GM21515 (cell line): ENCODE measurements around the gene C4A.
"Not testable (repeated sequence)": the region's sequence is repeated elsewhere in the genome, so short reads cannot be mapped to it uniquely, and the experiment has no call there.

Experiments
- ATAC-seq: cut with Tn5 transposase; IDR thresholded peaks from one replicate; pipeline ENCODE4 v1.9.1; 2021; ENCODE audit not compliant: unreplicated experiment

The C4A gene

DNA sequence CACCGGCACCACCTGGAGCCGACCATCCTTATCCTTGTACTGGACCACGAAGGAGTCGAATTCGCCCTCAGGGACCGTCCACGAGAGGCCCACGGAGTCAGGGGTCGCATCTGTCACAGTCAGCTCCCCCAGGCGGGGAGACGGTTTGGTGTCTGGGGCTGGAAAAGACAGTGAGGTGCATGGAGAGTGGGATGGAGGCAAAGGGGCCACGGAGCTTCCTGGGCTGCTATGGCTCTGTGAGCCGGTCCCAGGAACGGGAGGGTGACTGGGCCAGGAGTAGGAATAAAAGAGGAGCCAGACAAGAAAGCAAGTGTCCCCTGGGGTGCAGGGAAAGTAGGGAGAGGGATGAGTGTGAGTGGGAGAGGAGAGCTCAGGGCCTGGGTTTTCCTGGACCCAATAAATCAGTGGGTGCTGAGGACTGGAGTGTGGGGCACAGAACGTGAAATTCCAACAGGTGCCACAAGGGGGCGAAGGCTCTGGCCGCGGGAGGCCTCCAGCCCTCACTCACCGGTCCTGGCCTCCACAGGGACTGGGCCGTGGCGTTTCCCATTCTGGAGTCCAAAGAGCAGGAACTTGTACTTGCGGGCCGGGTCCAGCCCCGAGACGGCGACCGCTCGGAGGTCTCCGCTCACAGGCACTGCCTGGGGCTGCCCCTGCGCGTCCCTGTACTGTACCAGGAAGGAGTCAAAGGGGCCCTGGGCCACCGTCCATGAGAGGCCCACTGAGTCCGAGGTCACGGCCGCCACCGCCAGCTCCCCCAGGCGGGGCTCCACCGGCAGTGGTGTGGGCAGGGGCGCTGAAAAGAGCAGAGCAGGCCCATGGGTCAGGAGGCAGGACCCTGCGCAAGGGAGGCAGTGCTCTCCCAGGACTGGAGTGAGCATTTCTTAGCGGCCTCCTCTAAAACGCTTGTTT, 66.3 kb downstream of the C4A start:
- ATAC-seq: no peak

DNA sequence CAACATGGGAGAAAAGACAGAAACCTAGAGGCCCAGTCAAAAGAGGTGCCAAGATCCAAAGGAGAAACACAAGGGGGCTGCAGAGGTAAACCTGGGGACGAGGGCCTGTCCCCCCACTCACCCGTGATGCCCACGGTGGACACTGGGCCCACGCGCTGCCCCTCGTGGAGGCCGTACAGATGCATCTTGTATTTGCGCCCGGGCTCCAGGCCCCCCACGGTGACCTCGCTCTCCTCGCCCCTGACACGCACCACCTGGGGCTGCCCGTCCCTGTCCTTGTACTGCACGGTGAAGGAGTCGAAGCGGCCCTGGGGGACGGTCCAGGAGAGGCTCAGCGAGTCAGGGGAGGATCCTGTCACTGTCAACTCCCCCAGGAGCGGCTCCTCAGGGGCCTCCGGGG, 67.3 kb downstream of the C4A start:
- not testable (repeated sequence) for ATAC-seq

DNA sequence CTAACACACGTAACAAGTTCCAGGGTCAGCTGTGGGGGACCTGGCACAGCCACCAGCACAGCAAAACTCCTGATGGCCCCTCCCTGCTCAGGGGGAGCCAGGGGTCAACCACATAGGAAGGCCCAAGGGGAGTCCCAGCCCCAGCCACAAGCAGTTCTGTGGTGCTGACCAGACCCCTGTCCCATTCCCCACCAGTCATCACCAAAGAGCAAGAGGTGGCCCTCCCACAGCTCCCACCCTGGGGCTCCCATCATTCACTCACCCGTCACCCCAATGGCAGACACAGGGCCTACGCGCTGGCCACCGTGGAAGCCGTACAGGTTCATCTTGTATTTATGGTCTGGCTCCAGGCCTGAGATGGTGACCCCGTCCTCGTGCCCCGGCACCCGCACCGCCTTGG, 67.9 kb downstream of the C4A start:
- ATAC-seq: not testable (repeated sequence)

DNA sequence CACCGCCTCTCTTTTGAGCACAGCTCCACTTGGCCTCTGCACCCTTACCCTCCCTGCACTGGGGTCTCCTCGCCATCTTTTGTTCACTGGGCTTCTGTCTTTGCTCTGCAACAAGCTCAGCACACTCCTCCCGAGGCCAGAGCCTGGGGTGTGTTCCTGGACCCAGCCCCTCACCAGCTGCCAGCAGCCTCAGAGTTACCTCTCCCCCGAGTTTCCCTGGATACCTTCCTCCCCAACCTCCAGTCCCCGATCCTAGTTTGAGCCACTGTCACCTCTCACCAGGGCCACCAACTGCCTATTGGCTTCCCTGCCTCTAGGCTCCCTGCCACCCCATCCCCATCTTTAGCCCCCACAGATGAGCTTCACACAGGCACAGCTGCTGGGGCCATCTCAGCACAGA, 68.7 kb downstream of the C4A start:
- no peak for ATAC-seq
